Measurements from ENCODE around the gene CENPL.

DNA sequence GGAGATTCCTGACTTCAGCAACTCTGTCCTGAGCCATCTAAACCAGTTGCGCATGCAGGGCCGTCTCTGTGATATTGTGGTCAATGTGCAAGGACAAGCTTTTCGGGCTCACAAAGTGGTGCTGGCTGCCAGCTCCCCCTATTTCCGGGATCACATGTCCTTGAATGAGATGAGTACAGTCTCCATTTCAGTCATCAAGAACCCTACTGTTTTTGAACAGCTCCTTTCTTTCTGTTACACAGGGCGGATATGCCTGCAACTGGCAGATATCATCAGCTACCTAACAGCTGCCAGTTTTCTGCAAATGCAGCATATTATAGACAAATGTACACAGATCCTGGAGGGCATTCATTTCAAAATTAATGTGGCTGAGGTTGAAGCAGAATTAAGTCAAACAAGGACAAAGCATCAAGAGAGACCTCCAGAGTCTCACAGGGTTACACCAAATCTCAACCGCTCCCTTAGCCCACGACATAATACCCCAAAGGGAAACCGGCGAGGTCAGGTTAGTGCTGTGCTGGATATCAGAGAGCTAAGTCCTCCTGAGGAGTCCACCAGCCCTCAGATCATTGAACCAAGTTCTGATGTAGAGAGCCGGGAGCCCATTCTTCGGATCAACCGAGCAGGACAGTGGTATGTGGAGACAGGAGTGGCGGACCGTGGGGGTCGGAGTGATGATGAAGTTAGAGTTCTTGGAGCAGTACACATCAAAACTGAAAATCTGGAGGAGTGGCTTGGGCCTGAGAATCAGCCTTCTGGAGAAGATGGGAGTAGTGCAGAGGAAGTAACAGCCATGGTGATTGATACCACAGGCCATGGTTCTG, 45.8 kb upstream of the CENPL start:
- TF ChIP-seq POLR2A (IDR thresholded peaks at IDR 0.05) (no peak), POLR2AphosphoS5 (IDR thresholded peaks at IDR 0.05) (no peak)
- TF ChIP-seq, protein P1, sequence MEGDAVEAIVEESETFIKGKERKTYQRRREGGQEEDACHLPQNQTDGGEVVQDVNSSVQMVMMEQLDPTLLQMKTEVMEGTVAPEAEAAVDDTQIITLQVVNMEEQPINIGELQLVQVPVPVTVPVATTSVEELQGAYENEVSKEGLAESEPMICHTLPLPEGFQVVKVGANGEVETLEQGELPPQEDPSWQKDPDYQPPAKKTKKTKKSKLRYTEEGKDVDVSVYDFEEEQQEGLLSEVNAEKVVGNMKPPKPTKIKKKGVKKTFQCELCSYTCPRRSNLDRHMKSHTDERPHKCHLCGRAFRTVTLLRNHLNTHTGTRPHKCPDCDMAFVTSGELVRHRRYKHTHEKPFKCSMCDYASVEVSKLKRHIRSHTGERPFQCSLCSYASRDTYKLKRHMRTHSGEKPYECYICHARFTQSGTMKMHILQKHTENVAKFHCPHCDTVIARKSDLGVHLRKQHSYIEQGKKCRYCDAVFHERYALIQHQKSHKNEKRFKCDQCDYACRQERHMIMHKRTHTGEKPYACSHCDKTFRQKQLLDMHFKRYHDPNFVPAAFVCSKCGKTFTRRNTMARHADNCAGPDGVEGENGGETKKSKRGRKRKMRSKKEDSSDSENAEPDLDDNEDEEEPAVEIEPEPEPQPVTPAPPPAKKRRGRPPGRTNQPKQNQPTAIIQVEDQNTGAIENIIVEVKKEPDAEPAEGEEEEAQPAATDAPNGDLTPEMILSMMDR (IDR thresholded peaks at IDR 0.05), result no peak
